ENCODE results near the gene INSRR. TPM values are rescaled to one million over a fixed set of nuclear protein-coding genes. Genes with fewer than 3 reads are reported as not detected.

INSRR gene
- total RNA-seq, 1 experiment from 2014 or later: not detected

DNA sequence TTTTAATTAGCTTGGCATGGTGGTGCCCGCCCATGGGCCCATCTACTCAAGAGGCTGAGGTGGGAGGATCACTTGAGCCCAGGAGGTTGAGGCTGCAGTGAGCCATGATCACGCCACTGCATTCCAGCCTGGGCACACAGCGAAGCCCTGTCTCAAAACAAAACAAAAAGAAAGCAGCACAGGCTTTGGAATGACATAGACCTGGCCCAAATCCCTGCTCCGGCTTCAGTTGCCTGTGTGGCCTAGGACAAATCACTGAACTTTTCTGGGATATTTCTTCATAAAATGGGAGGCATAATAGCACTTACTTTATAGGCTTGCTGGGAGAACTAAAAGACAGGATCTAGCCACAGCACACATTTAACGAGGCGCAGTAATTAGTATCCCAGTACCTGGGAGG lies 37.0 kb upstream of the INSRR start:
- DNase-seq (ENCODE audit: low read depth, low spot score): no peak
- POLR2A ChIA-PET: no interaction called here
- intact Hi-C loops (cut with micrococcal nuclease; ENCODE audit: unreplicated experiment): no loop called here
- Histone ChIP-seq H3K36me3 (ENCODE audit: control insufficient read depth, insufficient read depth, low read length) (no peaks in the 10 kb centered on the region), H3K27ac (ENCODE audit: low read length) (peak overlapping the region; percentile 91), H3K4me1 (ENCODE audit: control insufficient read depth, insufficient read depth, low read length) (peaks cover 65% of the 10 kb centered on the region), H3K9me3 (ENCODE audit: control insufficient read depth, insufficient read depth, low read depth, low read length) (no peaks in the 10 kb centered on the region), H3K4me3 (ENCODE audit: low read depth in 2 of 2, low read length in 2 of 2) (peak overlapping the region in 1 of 2 experiments; percentile 32; a peak in 2 of 4 replicates), H3K27me3 (ENCODE audit: control insufficient read depth, insufficient read depth, low read length) (no peaks in the 10 kb centered on the region)
- no peak for ATAC-seq
- no TSS peak for BruUV-seq (replicated peaks)
- TF ChIP-seq TCF7L2 (IDR thresholded peaks at IDR 0.05; ENCODE audit: low read depth, low read length) (no peak), POLR2AphosphoS5 (IDR thresholded peaks at IDR 0.05; ENCODE audit: low read depth, low read length) (no peak), SIN3A (IDR thresholded peaks at IDR 0.05; ENCODE audit: borderline replicate concordance, insufficient read depth, low read depth, low read length) (no peak)
- TF ChIP-seq, protein P1, sequence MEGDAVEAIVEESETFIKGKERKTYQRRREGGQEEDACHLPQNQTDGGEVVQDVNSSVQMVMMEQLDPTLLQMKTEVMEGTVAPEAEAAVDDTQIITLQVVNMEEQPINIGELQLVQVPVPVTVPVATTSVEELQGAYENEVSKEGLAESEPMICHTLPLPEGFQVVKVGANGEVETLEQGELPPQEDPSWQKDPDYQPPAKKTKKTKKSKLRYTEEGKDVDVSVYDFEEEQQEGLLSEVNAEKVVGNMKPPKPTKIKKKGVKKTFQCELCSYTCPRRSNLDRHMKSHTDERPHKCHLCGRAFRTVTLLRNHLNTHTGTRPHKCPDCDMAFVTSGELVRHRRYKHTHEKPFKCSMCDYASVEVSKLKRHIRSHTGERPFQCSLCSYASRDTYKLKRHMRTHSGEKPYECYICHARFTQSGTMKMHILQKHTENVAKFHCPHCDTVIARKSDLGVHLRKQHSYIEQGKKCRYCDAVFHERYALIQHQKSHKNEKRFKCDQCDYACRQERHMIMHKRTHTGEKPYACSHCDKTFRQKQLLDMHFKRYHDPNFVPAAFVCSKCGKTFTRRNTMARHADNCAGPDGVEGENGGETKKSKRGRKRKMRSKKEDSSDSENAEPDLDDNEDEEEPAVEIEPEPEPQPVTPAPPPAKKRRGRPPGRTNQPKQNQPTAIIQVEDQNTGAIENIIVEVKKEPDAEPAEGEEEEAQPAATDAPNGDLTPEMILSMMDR (IDR thresholded peaks at IDR 0.05): no peak
- TF ChIP-seq, protein P2, sequence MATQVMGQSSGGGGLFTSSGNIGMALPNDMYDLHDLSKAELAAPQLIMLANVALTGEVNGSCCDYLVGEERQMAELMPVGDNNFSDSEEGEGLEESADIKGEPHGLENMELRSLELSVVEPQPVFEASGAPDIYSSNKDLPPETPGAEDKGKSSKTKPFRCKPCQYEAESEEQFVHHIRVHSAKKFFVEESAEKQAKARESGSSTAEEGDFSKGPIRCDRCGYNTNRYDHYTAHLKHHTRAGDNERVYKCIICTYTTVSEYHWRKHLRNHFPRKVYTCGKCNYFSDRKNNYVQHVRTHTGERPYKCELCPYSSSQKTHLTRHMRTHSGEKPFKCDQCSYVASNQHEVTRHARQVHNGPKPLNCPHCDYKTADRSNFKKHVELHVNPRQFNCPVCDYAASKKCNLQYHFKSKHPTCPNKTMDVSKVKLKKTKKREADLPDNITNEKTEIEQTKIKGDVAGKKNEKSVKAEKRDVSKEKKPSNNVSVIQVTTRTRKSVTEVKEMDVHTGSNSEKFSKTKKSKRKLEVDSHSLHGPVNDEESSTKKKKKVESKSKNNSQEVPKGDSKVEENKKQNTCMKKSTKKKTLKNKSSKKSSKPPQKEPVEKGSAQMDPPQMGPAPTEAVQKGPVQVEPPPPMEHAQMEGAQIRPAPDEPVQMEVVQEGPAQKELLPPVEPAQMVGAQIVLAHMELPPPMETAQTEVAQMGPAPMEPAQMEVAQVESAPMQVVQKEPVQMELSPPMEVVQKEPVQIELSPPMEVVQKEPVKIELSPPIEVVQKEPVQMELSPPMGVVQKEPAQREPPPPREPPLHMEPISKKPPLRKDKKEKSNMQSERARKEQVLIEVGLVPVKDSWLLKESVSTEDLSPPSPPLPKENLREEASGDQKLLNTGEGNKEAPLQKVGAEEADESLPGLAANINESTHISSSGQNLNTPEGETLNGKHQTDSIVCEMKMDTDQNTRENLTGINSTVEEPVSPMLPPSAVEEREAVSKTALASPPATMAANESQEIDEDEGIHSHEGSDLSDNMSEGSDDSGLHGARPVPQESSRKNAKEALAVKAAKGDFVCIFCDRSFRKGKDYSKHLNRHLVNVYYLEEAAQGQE (IDR thresholded peaks at IDR 0.05; ENCODE audit: insufficient read depth in 1 of 2, low read depth in 2 of 2, low read length in 1 of 2): no peak
- CTCF ChIA-PET: no interaction called here
- in situ Hi-C loops (cut with HindIII; ENCODE audit: low pct_unique_long_range_greater_than_20kb, low sequenced_read_pairs): no loop called here

DNA sequence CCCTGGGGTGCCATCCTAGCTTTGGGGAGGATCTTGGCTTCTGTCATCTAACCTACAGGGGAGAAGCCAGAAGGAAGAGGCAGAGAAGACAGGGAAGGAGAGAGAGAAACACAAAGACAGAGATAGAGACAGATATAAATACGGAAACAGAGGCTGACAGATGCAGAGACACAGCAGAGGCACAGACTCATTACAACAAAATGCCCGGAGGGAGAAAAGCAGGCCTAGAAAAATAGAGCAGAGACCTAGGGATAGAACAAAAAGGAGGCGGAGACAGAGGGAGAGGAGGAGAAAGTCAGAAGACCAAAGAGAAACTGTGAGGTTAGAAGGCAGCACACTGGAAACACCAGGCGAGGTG lies 36.5 kb upstream of the INSRR start:
- H3K4me1 ChIP-seq (ENCODE audit: control insufficient read depth, insufficient read depth, low read length): peaks cover 62% of the 10 kb centered on the region
- intact Hi-C loops (cut with micrococcal nuclease; ENCODE audit: unreplicated experiment): no loop called here
- TF ChIP-seq POLR2AphosphoS5 (IDR thresholded peaks at IDR 0.05; ENCODE audit: low read depth, low read length): no peak
- TF ChIP-seq, protein P1 (IDR thresholded peaks at IDR 0.05): no peak
- no peak for TF ChIP-seq TCF7L2 (IDR thresholded peaks at IDR 0.05; ENCODE audit: low read depth, low read length)
- TF ChIP-seq, protein P2 (IDR thresholded peaks at IDR 0.05; ENCODE audit: insufficient read depth in 1 of 2, low read depth in 2 of 2, low read length in 1 of 2): no peak
- no peak for TF ChIP-seq SIN3A (IDR thresholded peaks at IDR 0.05; ENCODE audit: borderline replicate concordance, insufficient read depth, low read depth, low read length)
- H3K27me3 ChIP-seq (ENCODE audit: control insufficient read depth, insufficient read depth, low read length): no peaks in the 10 kb centered on the region
- no peak for ATAC-seq
- H3K4me3 ChIP-seq (ENCODE audit: low read depth in 2 of 2, low read length in 2 of 2): peak overlapping the region in 1 of 2 experiments; percentile 52; a peak in 2 of 4 replicates
- POLR2A ChIA-PET: no interaction called here
- BruUV-seq (replicated peaks): no TSS peak
- peak overlapping the region; percentile 91 for H3K27ac ChIP-seq (ENCODE audit: low read length)
- in situ Hi-C loops (cut with HindIII; ENCODE audit: low pct_unique_long_range_greater_than_20kb, low sequenced_read_pairs): no loop called here
- DNase-seq (ENCODE audit: low read depth, low spot score): no peak
- no peaks in the 10 kb centered on the region for H3K9me3 ChIP-seq (ENCODE audit: control insufficient read depth, insufficient read depth, low read depth, low read length)
- CTCF ChIA-PET: interaction anchor here (1.0 to 1.2 kb wide), 2 partner anchors 32 to 35 kb away, joined by 4 to 9 read pairs; partner anchors contain the start of gene NTRK1
- no peaks in the 10 kb centered on the region for H3K36me3 ChIP-seq (ENCODE audit: control insufficient read depth, insufficient read depth, low read length)
